Stimulated activated CD4-positive, alpha-beta T cell treated with anti-CD3 and anti-CD28 coated beads, Interleukin-4, amount 100 ng/mL, for 24 hours (primary cell): ENCODE results near the gene KRT80.
A peak's percentile ranks its signal among the peaks of the same experiment; 100 is the strongest.

ENCODE experiments used
- DNase-seq: peaks from one replicate; pipeline ENCODE4 v3.0.0-alpha.2; 2020

The KRT80 gene

DNA sequence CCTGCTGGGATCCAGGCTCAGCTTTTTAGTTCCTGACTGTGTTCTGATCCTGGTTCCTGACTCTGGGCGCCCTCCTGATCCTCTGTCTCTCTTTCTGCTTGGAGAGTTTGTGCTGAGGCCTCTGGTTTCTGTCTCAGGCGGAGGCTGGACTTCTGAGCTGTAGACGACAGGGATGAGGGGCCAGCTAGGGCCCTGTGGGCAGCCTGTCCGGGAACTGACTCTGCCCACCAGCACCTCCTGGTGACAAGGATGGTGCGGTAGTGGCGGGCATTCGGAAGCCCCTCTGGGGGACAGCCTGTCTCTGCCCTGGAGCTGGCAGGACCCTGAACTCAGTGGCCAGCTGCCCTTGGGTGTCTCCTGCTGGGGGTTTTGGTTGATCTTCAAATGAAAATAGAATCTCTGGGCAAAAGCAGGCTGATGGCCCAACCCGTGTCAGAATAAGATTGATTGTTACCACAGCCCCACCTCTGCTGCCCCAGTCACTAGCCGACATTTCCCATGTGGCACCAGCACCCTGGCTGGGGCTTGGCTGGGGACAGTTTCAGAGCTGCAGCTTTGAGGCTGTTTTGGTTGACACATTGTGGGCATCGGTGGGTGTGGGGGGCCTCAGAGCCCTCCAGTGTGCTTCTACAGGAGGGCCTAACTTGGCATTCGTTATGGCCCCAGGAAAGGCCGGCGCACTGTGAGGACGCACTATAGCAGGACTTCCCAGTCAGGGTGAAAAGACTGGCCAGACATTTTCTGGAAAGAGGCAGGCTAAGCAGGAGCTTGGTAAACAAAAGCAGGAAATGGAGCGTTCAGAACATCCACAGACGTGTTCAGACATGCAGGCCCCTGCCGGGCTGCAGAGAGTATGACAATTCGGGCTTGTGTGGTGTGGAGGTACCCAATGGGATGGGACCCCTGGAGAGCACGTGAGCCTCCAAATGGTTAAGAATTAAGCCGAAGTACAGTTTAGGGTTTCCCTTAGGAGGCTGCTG, 16.2 kb downstream of the KRT80 start:
- DNase-seq = no peak

DNA sequence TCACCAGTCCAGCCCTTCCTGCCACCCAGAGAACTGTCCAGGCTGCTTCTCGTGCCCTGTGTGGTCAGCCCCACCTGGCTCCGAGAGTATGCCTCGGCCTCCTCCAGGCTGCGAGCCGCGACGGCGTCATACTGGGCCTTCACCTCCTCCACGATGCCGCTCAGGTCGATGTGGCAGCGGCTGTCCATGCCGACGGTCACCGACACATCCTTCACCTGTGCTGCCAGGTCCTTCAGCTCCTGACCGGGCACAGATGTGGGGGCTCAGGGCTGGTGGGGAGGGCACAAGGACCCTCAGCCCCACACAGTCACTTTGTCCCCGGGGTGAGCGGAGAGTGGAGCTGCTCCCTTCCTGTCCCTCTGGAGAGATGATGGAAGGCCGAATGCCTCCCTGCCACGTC, 18.3 kb downstream of the KRT80 start:
- DNase-seq = no peak

DNA sequence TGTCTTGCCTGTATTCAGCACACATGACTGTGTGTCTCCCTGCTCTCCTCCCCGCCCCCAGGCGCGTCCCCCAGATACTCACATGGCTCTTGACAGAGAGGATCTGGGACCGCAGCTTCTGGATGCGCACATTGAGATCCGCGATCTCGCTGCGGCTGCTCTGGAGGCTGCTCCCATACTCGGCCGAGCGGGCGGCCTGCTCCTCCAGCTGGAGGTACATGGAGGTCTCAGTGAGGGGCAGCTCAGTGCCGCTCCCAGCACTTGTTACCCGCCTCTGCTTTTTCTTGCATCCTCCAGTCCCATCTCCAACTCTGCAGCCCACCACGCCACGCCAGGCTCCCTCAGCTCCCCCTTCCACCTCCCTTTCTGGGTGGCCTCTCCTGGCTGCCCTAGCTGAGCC, 18.9 kb downstream of the KRT80 start:
- no peak for DNase-seq

DNA sequence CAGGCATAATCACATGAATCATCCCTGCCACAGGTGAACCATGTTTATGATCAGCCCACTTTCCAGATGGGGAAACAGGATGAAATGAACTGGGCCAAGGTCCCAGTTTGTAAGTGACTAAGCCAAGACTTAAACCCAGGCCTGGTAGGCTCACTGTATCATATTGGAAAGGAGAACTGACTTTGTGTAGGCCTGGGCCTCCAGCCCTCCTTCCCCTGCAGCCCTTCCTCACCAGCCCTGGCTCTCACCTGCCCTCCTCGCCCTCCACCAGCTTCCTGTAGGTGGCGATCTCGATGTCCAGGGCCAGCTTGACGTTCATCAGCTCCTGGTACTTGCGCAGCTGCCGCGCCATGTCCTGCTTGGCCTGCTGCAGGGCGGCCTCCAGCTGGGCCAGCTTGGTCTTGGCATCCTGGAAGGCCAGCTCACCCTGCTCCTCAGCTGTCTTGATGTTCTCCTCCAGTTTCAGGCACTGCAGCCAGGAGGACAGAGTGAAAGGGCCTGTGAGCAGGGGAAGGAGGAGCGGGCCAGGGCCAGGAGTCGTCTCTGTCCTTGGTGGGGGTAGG, 19.8 kb downstream of the KRT80 start:
- DNase-seq = no peak

DNA sequence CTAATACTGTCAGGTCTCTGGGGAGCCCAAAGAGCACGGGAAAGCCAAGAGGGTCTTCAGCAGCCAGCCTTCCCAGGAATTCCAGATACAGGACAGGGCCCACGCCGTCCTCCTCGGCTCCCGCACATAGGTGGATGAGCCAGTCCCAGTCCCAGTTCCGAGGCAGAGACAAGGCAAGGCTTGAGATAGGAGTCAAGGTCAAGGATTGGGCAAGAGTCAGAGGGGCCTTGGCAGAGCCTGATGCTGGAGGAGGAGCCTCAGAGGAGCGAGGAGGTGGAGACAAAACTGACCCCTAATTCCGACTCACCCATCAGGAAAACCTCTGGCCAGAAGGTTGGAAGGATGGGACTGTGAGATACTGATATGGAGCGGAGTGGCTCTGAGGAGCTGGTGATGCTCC, 21.0 kb downstream of the KRT80 start:
- no peak for DNase-seq

DNA sequence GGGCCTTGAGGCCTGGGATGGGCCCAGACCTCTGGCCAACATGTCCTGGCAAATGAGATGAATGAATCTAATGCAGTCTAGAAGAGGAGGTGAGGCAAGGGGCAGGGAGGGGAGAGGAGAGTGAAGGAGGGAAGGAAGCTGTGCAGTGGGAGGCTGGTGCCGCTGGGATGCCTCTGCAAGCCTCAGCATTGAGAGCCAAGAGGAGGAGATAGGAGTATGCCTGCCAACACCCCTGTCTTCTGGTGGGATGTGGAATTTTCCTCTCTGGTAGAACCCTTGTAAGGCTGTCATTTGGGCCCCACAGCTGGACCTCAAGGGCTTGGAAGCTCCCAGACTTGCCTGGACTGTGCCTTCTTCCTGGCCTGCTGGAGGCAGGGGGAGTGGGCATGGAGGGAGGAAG, 21.9 kb downstream of the KRT80 start:
- DNase-seq = no peak

DNA sequence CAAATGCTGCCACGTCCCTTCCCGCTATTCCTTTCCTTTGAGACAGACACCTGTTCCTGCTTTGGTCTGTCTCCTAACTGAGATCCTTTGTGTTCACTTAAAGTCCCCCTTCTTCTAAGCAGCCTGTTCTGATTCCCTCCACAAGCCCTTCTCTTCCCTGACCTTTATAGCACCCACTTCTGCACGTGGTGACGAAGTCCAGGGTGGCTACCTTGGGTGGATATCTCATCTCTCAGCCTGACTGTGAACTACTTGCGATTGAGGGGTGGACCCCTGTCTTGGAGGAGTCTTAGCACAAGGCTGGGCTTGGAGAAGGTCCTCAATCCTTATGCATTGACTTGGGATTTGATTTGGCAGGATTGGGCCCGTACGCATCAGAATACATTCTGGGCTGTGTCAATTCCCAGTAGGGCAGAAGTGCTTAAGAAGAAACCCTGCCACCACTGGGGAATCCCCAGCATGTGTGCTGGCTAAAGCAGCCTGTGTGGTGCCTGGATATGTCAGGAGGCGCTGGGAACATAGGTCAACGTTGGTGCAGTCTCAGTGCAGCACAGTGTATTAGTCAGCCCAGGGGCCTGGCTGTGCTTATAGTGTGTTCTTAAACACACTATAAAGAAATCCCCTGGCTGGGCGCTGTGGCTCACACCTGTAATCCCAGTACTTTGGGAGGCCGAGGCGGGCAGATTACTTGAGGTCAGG, 23.6 kb downstream of the KRT80 start:
- no peak for DNase-seq

DNA sequence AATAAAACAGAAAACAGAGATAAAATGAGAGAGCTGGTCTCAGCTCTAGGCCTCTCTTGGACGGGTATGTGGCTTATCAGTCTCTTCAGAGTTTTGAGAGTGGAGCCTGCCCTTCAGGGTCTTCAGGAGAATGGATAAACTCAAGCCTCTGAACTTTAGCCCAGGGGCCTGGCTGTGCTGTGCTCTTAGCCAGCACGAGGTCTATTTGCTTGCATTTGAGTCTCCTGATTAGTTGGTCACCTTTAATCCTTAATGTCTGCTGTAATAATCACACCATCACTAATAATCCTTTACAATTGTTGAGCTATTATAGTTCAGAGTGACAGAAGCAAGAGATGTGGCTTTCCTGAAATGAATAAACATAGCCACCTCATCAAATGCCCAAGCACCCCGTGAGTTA, 24.3 kb downstream of the KRT80 start:
- DNase-seq = no peak

DNA sequence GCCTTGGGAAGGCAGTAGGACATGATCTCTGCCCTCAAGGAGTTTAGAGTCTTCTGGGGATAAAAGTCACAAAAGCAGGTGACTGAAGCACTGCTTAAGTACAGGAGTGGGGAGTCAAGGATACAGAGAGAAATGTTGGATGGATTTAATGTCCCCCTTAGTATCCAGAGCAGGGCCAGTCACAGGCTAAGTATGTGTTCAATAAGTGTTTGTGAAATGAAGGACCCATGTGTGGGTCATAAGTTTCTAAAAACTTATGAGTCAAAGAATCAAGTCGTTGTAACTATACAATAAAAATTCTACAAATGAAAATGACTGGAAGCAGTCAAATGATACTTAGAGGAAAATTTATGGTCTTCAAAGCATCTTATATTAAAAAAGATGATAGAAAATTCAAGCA, 25.1 kb downstream of the KRT80 start:
- DNase-seq = no peak

DNA sequence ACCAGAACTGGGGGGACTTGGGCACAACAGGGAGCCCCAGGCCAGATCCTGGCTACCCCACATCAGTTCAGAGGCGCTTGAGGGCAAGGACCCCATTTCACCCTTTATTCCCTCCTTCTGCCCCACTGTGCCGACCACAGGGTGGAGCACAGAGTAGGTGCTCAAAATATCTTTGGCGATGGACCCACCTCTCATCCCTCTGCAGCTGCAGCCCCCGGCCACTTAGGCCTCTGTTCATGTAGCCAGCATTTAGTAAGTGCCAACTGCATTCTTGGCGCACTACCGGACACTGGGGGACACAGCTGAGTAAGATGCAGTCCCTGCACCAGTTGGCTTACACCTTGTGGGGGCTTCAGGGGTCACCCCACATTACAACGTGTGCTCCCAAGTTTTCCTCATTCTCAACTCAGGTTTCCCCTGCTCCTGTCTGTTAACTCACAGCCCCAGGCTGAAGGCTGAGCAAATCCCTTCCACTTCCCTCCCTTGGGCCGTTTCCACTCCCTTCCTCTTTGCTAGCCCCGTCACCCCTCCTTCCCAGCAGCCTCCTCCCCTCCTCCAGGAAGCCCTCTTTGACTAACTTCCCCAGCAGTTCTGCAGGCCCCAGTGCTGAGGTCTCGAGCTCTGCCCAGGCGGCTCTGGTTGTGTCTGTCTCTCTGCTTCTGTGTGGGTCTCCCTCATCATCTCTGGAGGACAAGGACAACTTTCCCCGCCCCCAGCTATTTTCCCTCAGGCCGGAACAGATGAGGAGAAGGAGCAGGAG, 26.5 kb downstream of the KRT80 start:
- no peak for DNase-seq

DNA sequence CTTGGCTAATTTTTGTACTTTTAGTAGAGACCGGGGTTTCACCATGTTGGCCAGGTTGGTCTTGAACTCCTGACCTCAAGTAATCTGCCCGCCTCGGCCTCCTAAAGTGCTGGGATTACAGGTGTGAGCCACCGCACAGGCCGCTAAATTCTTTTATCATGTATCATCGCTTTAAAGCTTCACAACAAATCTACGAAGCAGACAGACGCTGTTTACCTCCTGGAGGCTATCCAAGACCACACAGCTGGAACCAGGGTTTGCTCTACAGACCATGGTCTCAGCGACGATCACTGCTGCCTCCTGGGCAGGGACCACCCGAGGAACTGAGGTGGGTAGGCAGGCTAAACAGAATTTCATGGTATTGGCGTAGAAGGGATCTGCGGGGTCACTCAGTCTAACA, 27.2 kb downstream of the KRT80 start:
- no peak for DNase-seq

DNA sequence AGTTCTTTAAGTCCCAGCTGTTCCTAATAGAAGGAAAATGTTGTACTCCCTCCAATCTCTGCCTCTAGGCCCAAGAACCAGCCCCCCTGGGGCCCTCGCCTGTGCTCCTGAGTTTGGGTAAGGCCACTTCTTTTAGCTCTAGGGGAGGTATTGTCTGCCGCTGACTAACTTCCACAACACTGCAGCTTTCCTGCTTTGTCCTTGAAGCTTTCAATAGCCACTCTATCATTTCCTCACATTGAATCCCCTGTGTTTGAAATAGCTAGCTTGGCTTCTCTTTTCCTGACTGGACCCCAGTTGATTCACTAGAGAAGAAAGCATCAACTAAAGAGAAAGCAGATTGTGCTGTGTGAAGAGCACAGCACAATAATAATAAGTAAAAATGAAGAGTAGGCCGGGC, 28.8 kb downstream of the KRT80 start:
- no peak for DNase-seq

DNA sequence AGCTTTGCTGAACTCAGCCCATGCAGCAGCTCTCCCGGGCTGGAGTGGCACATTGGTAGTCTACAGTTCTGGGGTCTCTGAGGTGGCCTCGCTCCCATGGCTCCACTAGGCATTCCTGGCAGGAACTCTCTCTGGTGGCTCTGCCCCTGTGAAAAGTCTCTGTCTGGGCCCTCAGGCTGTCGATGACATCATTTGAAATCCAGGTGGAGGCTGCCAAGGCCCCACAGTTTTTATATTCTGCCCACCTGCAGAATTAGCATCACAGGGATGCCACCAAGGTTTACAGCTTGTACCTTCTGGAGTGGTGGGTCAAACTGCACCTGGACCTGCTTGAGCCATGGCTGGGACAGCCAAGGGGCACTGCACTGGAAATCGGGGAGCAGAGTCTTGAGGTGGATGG, 31.6 kb downstream of the KRT80 start:
- DNase-seq = no peak

DNA sequence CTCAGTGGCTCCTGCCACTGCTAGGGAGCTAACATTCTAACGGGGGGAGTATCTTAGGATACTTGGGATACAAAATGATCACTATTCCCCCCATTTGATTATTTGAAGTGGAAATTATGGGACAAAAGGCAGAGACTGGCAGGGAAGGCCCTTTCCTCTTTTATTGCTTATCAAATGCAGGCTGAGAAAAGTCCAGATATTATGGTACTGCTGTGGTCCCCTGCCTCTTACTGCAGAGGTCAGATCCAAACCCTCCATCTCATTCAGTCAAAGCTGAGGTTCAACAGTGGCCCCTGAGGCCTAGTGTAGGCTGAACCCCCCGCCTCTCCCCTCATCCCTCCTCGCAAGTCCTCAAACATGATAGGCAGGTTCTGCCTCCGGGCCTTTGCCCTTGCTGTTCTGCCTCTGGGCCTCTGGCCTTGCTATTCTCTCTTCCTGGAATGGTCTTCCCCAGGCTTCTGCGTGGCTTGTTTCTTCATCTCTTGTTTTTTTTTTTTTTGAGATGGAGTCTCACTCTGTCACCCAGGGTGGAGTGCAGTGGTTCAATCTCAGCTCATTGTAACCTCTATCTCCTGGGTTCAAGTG, 34.2 kb downstream of the KRT80 start:
- DNase-seq = no peak

DNA sequence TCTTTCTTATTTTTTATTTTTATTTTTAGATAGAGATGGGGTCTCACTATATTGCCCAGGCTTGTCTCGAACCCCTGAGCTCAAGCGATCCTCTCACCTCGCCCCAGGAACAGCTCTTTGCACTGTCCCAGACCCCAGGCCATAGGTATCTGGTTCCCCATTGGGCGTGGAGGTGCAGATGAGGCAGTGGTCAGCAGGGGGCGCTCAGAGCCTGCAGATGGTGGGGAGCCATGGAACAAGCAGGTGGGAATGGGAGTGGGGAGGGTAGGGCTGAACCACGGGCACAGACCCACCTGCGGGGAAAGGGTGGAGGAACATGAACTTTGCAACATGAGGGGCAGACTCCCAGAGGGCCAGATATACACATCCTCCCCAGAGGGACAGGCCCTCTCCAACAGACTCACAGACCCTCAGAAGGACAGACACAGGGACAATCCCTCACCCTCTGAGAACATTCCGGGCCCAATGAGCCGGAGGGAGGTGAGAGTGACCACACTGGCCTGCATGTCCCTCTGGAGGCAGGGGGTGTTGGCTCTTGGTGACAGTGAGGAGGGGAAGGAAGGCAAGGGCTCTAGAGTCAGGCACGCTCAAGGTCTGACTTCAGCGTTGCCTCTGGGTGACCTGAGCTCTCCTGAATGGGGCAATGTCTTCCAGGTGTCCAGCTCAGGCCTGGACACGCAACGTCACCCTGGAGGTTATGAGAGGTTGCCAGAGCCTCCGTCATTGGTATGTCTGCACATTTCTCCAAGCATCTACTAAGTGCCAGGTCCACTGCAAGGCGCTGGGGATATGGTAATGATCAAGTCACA, 34.9 kb downstream of the KRT80 start:
- peak; percentile 80 for DNase-seq

DNA sequence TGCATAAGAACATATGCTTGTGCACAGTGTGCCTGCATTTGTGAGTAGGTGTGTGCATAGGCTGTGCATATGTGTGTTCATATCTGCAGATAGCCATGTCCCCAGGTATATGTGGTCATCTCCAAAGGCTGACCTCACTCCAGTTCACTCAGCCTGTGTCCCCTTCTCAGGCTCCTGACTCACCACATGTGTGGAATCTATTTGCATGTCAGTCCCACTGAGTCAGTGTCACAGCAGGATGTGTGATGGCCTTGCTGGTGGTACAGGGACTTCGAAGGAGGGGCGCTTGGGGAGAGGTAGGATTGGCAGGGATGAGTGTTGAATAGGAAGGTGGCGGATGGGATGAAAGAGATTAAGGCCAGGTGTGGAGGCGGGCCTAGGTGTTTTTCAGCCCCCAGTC, 35.5 kb downstream of the KRT80 start:
- DNase-seq = no peak

DNA sequence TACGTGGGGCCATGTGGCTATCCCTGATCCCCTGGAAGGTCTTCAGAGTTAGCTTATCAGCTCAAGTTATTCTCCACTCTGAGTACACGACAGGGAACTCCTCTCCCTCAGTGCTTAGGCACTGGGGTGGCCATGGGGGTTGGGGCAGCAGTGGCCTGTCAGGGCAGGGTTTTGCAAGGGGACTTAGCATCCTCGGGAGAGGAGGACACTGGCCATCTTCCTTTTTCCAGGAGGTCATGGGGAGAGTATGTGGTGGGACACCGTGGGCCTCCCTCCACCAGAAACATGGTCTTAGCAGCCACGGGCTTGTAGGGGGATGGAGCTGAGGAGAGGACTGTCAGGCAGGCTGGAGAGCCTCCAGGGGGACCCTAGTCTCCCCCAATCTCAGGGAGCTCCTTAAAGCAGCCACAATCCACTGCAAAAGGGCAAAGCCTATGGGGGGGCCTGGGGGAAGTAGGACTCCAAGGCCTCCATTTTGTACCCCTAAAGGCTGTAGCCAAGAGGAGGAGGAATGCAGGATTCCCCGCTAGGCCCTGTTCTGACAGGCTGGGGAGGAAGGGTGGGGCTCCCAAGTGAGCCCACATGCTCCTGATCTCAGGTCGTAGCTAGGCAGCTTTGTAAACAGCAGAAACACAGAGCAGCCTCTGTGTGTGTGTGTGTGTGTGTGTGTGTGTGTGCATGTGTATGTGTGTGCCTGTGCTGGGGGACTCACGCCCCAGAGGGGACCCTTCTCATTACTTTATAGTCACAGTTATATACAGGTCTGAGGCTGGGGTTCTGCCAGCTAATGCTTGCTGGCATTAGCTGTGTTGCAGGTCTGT, 36.6 kb downstream of the KRT80 start:
- peak; percentile 16 for DNase-seq

DNA sequence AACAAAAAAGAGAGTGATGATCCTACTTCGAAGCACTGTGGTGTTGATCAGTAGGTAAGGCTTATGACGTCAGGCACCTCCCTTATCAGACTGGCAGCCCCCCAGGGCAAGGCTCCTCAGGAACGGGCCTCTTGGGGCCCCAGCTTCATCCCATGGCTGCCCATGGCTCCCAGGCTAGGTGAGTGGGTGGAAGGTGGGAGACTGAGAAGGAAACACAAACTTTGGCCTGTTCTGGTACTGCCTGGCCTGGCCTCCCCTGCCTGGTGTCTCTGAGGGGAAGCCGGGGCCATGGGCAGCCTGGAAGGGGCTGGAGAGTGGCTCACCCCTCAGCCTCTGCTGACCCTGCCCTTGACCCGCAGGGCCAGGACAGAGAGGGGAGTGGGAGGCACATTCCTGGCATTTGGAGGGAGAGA, 38.9 kb downstream of the KRT80 start:
- no peak for DNase-seq

DNA sequence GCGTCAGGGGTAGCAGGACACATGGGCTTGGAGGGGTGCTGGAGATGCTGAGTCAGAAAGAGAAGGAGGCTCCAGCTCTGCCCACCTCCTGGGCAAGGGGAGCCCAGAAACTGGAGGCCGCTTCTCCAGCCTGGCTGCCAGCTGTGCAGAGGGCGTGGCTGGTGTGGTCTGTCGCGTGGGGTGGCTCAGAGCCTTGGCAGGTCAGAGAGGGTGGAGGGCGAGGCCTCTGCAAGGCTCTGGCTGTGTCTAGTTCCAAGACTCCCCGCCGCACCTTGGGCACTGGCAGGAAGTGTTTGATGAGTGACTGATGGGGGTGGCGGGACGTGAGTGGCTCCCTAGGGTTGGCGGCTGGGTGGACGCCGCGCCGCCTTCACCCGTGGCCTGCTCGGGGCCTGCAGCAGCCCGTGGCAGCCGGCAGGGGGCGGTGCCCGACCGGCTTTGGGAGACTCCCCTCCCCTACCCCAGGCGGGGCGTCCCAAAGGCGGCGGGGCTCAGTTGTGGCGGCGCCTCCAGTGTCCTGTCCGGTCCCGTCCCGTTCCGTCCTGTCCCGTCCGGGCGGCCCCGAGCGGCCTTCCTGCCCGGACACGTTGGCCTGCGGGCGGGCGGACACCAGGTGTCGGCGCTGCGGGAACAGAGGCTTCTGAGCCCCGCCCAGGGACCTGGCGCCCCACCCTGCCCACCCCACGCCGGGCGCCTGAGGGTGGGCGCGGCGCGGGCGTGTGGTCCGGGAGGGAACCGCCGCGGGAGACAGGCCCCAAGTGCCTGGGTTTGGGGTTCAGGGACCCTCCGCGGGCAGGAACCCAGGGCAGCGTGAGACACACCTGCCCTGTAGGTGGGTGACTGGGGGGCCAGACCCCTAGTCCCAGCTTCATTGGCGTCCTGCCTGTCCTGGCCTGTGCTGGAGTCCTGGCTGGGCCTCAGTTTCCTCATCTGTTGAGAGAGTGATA, 39.7 kb downstream of the KRT80 start:
- peak; percentile 75 for DNase-seq
